H54 (cell line): ENCODE measurements around the gene CD4.
"Not testable (repeated sequence)": the region's sequence is repeated elsewhere in the genome, so short reads cannot be mapped to it uniquely, and the experiment has no call there.

ENCODE experiments used
- DNase-seq: peaks from one replicate; pipeline ENCODE4 v3.0.0; 2011; ENCODE audit warnings: low spot score, mixed read lengths; ENCODE audit not compliant: insufficient read length
- FAIRE-seq: peaks from 3 replicates; lab custom pipeline; 2011; peaks lifted over from hg19 to GRCh38; lab: Jason Lieb, UNC
- POLR2A ChIP-seq: IDR thresholded peaks from 2 replicates; pipeline ENCODE4 v1.6.1; 2011; ENCODE audit warnings: low read depth, mild to moderate bottlenecking, low read length

Gene CD4

DNA sequence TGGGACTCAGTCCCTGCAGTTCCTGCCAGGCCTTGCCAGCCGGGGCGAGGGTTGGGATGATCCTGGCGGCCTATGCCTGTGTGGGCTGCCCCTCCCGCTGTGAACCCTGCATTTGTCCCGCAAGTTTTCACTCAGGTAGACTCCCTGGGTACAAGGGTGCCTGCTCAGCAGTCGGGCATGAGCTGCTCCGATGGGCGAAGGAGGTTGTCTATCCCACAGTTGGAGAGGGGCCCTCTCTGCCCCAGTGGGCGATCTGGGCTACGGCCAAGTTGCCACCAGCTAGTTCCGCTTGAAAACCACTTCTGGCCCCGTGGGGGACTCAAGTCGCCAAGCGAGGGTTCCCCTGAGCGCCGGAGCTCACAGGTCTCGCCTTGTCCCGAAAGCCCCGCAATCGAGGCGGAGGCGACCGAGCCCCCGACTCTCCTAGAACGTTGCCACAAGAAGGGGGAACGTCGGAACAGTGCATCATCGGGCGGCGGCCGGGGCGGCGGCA, 77.6 kb downstream of the CD4 start:
- no peak for FAIRE-seq
- no peak for DNase-seq
- TF ChIP-seq POLR2A = no peak

DNA sequence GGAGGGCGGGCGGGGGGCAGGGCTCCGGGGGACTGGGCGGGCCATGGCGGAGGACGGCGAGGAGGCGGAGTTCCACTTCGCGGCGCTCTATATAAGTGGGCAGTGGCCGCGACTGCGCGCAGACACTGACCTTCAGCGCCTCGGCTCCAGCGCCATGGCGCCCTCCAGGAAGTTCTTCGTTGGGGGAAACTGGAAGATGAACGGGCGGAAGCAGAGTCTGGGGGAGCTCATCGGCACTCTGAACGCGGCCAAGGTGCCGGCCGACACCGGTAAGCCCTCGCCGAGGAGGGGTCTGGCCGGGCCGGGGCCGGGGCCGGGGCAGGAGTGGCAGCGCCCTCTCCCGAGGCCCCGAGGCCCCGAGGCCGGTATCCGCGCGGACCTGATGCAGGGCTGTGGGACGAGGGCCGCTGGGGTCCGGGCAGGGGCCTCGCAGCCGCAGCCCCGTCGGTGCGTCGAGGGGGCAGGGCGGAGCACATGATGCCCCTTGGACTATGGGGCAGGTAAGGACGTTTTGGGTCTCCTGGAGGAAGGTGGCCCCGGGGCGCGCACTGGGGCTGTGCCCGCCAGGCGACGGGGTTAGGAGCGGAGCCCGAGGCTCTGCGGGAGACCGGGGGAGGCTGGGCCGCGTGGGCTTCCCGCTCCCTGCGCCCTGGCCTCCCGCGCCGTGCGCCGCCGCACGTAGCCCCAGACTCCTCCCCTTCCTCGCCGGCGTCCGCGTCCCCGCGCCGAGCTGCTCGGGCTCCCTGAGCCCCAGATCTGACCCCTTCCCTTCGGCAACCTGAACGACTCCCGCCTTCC, 78.3 kb downstream of the CD4 start, which contains the start of gene TPI1:
TPI1 (plus strand) TSS at position 119 of the 798 bp plus-strand sequence; CDS start at position 155, 36 bp downstream.
- FAIRE-seq (no peak), DNase-seq (peak; percentile 69)
- TF ChIP-seq POLR2A = peak; percentile 98

DNA sequence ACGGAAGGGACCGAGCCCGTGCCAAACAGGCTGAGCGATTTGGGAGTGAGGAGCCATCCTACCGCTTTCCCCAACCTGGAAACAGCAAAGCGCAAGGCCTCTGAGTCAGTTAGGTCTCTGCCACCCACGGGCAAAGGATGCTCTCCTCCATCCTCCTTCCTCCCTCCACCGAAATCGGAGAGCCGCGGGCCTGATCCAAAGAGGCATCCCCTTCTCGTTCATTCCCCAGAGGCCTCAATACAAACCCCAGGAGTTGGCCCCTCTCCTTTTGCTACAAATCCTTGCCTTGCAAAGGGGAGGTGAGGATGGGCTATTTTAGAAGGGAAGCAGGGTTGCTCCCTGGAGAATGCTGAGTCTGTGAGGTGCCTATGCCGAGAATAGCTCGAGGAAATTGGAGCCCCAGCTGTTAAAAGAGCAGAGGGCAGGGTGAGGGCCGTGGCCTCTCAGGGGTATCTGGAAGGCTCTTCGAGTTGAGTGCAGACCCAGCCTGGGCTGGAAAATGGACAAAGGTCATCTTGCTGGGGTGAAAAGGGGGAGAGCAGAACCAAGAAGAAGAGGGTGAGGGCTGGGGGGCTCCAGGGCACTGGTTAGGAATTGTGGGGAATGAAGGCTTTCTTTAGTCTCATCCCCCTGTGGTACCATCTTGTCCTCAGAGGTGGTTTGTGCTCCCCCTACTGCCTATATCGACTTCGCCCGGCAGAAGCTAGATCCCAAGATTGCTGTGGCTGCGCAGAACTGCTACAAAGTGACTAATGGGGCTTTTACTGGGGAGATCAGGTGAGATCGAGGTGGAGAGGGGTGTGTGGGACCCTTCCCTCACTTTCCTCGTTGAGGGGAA, 79.1 kb downstream of the CD4 start:
- DNase-seq = no peak
- no peak for FAIRE-seq
- TF ChIP-seq POLR2A = no peak

DNA sequence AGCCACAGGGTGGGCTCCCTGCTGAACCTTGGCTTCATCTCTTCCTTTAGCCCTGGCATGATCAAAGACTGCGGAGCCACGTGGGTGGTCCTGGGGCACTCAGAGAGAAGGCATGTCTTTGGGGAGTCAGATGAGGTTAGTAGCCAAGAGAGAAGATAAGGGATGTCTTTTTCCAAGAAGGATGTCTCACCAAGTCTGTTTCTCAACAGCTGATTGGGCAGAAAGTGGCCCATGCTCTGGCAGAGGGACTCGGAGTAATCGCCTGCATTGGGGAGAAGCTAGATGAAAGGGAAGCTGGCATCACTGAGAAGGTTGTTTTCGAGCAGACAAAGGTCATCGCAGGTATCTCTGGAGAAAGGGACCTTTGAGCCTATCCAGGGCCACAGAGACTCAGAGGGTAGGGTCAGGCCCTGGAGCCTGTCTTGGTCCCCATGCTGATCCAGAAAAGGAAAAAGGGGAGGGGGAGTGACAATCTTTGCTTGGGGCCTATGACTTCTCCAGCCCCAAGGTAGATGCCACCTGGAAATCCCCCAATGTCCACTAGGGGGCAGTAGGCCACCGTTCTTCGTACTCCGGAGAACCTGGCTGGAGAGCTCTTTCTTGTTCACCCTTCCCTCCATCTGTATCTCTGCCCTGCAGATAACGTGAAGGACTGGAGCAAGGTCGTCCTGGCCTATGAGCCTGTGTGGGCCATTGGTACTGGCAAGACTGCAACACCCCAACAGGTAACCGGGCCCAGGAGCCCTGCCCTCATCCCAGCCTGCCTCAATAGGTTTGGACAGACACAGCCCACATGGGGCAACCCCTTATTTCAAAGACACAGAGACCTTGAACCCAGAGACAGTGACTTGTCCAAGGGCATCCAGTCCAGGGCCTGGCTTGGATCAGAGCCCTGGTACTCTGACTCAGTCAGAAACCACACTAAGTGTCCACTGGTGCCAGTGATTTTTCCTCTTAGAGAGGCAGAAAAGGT, 80.0 kb downstream of the CD4 start:
- FAIRE-seq (no peak), DNase-seq (peak; percentile 53)
- no peak; the same call in 1 of the 2 replicates for TF ChIP-seq POLR2A

DNA sequence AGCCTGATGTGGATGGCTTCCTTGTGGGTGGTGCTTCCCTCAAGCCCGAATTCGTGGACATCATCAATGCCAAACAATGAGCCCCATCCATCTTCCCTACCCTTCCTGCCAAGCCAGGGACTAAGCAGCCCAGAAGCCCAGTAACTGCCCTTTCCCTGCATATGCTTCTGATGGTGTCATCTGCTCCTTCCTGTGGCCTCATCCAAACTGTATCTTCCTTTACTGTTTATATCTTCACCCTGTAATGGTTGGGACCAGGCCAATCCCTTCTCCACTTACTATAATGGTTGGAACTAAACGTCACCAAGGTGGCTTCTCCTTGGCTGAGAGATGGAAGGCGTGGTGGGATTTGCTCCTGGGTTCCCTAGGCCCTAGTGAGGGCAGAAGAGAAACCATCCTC, 81.0 kb downstream of the CD4 start:
- not testable (repeated sequence) for FAIRE-seq

More for the DNA sequence above, 81.0 kb downstream of the CD4 start:
- not testable (repeated sequence) for DNase-seq
